Erythroblast (primary cell): Measurements from ENCODE around the gene NFX1.

Source experiments
- GATA1 ChIP-seq: IDR thresholded peaks from 2 replicates; pipeline ENCODE4 v1.6.1; 2011; ENCODE audit warnings: low read depth, mild to moderate bottlenecking, control low read depth, low read length, moderate library complexity
- POLR2A ChIP-seq: IDR thresholded peaks from 2 replicates; pipeline ENCODE4 v1.6.1; 2011; ENCODE audit warnings: mild to moderate bottlenecking, low read length

GRCh38 chr9:33260372-33260771 is 29.9 kb upstream of the NFX1 start:
- TF ChIP-seq POLR2A (no peak), GATA1 (no peak)
